ENCODE results near the gene TTC17.

TTC17 gene

DNA sequence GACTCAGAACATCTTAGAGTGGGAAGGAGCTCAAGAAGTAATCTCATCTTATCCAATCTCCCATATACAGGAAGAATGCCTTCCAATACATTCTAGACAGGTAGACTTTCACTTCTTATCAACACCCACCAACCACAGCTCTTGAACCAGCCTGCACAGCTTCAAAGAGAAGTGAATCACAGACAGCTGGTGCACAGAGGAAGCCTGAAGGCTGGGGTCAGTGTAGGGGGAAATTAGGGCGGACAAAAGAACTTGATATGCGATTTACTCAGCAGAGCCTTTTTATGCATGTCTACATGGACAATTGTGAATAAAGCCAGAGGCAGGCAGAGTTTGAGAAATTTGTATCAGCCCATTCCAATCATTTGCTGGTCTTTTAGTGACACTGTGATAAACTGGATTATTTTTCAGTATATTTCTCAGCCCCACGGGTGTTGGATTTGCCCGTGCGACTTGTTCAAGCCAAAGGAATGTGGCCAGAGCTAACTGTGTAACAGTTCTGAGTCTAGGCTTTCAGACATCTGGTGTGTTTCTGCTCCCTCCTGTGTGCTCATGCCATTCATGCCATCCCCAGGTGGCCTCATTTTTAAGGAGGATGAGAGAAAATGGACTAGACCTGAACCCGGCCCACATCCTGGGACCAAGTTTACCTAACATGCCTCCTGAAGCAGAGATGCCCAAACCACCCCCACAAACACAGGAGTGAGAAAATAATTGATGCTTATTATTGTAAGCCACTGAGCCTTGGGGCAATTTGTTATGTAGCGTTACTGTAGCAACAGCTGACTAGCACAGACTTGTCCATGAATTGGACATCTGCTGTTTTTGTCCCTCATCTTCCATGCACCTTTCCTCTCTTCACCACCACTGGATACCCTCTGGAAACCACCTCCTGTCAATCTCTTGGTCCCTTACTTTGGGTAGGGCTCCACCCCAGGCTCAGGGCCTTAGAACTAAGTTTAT is 184.3 kb downstream of the TTC17 start:
- no peak for FAIRE-seq

More for the DNA sequence above, 184.3 kb downstream of the TTC17 start:
- TF ChIP-seq POLR2AphosphoS5 (IDR thresholded peaks at IDR 0.05; ENCODE audit: low read depth, low read length) (no peak), PAX5 (IDR thresholded peaks at IDR 0.05; ENCODE audit: insufficient read depth, low read length, severe bottlenecking) (no peak), POLR2A (IDR thresholded peaks at IDR 0.05; ENCODE audit: low read depth, low read length) (no peak), POU2F2 (IDR thresholded peaks at IDR 0.05; ENCODE audit: low read depth, low read length) (no peak), TAF1 (IDR thresholded peaks at IDR 0.05; ENCODE audit: low read depth, low read length) (no peak), SPI1 (IDR thresholded peaks at IDR 0.05; ENCODE audit: low read depth, low read length) (no peak)
- DNase-seq (ENCODE audit: insufficient read length, low spot score), result no peak

All from GM12891 (cell line).